HepG2 (cell line): Measurements from ENCODE around the gene A2ML1. TPM values are rescaled to one million over a fixed set of nuclear protein-coding genes. Genes with fewer than 3 reads are reported as not detected.
"Not testable (repeated sequence)": the region's sequence is repeated elsewhere in the genome, so short reads cannot be mapped to it uniquely, and the experiment has no call there.

ENCODE experiments used
- ATAC-seq: fragments of 200-7000 bp; cut with Tn5 transposase; 3 replicates; pipeline ENCODE4 v1.9.1; 2020; ENCODE audit warnings: mild to moderate bottlenecking, moderate library complexity
- BruUV-seq: library from RNA; stranded (reverse); fragments of 400-500 nt; replicated peaks from 2 replicates; lab custom pipeline; 2021; lab: Mats Ljungman, UMichigan
- CTCF ChIA-PET: fragments of 300-600 bp; formaldehyde crosslinking; extraction: SDS; loops from one replicate; lab custom pipeline; 2021; ENCODE audit warnings: low total read pairs, inconsistent platforms, low intra/inter-chr PET ratio; lab: Yijun Ruan, JAX
- POLR2A ChIA-PET: fragments of 350-600 bp; sonication (Branson Sonifier 250); formaldehyde crosslinking; loops from one replicate; lab custom pipeline; 2020; ENCODE audit warnings: antibody characterized with exemption, inconsistent platforms; lab: Yijun Ruan, JAX
- DNase-seq: peaks from one replicate; pipeline ENCODE4 v3.0.0-alpha.2; 2015; ENCODE audit warnings: low spot score
- FAIRE-seq: peaks from 3 replicates; lab custom pipeline; 2011; peaks lifted over from hg19 to GRCh38; lab: Jason Lieb, UNC
- H2AFZ ChIP-seq: one replicate; pipeline ENCODE4 v1.6.1; 2011; ENCODE audit warnings: low read length, inconsistent platforms
- H3K27ac ChIP-seq: fragments of 300-600 bp; 3 replicates; pipeline ENCODE4 v1.8.0; 2011; ENCODE audit warnings: mixed run types, mild to moderate bottlenecking, mixed read lengths, low read length, inconsistent platforms; ENCODE audit not compliant: insufficient read depth; ENCODE audit errors: extremely low read length
- H3K27me3 ChIP-seq, 2 experiments: fragments of 200-600 bp in 1 of 2; 2 replicates in 1 of 2; 3 replicates in 1 of 2; pipeline versions ENCODE4 v1.6.0 to v1.8.0; 2011; ENCODE audit warnings: low read length in 2 of 2, mild to moderate bottlenecking in 2 of 2, moderate library complexity in 2 of 2, inconsistent platforms in 1 of 2; ENCODE audit not compliant: insufficient read depth in 2 of 2, control insufficient read depth in 1 of 2
- H3K36me3 ChIP-seq, 2 experiments: fragments of 200-600 bp in 1 of 2; replicated peaks in 1 of 2; 2 replicates in 1 of 2; 3 replicates in 1 of 2; pipeline versions ENCODE4 v1.5.1 to v1.8.0; 2011; ENCODE audit warnings: low read length in 2 of 2, inconsistent platforms in 1 of 2; ENCODE audit not compliant: insufficient read depth in 2 of 2, control insufficient read depth in 1 of 2
- H3K4me1 ChIP-seq: 2 replicates; pipeline ENCODE4 v1.5.1; 2012; ENCODE audit warnings: low read length, inconsistent platforms; ENCODE audit not compliant: insufficient read depth
- H3K4me2 ChIP-seq: 2 replicates; pipeline ENCODE4 v1.6.0; 2011; ENCODE audit warnings: low read depth, low read length, inconsistent platforms
- H3K4me3 ChIP-seq, 3 experiments: fragments of 200-600 bp in 1 of 3; sonication (generic), shearing (Covaris generic) in 1 of 3; replicated peaks in 1 of 3; 2 replicates each; pipeline ENCODE4 v1.5.1; 2011 to 2016; ENCODE audit warnings: low read length in 3 of 3, inconsistent platforms in 2 of 3, low read depth in 2 of 3, mild to moderate bottlenecking in 2 of 3, control low read depth in 1 of 3, mixed read lengths in 1 of 3; ENCODE audit not compliant: insufficient read depth in 1 of 3
- H3K79me2 ChIP-seq: one replicate; pipeline ENCODE4 v1.6.1; 2011; ENCODE audit warnings: low read length, inconsistent platforms; ENCODE audit not compliant: insufficient read depth
- H3K9ac ChIP-seq: 2 replicates; pipeline ENCODE4 v1.6.0; 2011; ENCODE audit warnings: mild to moderate bottlenecking, low read depth, low read length, inconsistent platforms; ENCODE audit not compliant: insufficient read depth
- H3K9me3 ChIP-seq: 2 replicates; pipeline ENCODE4 v1.5.1; 2012; ENCODE audit warnings: mild to moderate bottlenecking, low read length
- H4K20me1 ChIP-seq: 2 replicates; pipeline ENCODE4 v1.6.0; 2011; ENCODE audit warnings: inconsistent platforms, mild to moderate bottlenecking, low read length, moderate library complexity; ENCODE audit not compliant: insufficient read depth
- ATF7 ChIP-seq, 2 experiments: fragments of 450-650 bp in 1 of 2; sonication (generic) in 1 of 2; formaldehyde crosslinking in 1 of 2; IDR thresholded peaks; 2 replicates each; pipeline versions ENCODE4 v1.4.0 to v1.6.1; 2016 to 2020; ENCODE audit warnings: antibody characterized with exemption in 1 of 2, mild to moderate bottlenecking in 1 of 2, missing genetic modification reagents in 1 of 2
- GATAD1 ChIP-seq: IDR thresholded peaks from 2 replicates; pipeline ENCODE4 v1.6.1; 2016; ENCODE audit warnings: missing genetic modification reagents, missing compliant biosample characterization
- HOXA9 ChIP-seq: sonication (generic); formaldehyde crosslinking; IDR thresholded peaks from 2 replicates; pipeline ENCODE4 v1.8.1; 2022; ENCODE audit warnings: missing genetic modification reagents, mild to moderate bottlenecking, moderate library complexity, borderline replicate concordance
- WGBS: methylation state at CpG from one replicate; pipeline ENCODE4 v1.1.6; 2017; ENCODE audit warnings: low lambda C conversion rate; 5-methylcytosine and 5-hydroxymethylcytosine counted together
- in situ Hi-C: cut with HindIII; loops from 2 replicates; pipeline ENCODE4 v1.10.0; 2017; ENCODE audit warnings: low pct_unique_long_range_greater_than_20kb; ENCODE audit not compliant: extremely low pct_ligation_motif_present
- intact Hi-C: fragments of 100-400 bp; cut with micrococcal nuclease; formaldehyde crosslinking; loops from one replicate; pipeline ENCODE4 v1.10.0; 2022; ENCODE audit not compliant: unreplicated experiment
- polyA plus RNA-seq, 8 experiments: library from polyadenylated mRNA; depleted of rRNA in 3 of 8; stranded (reverse) in 7 of 8; unstranded in 1 of 8; fragments of >200 nt; fragmentation: Illumina TruSeq in 4 of 8; extraction: Trizol in 4 of 8; gene quantifications; 2 replicates each; pipeline versions ENCODE4 v1.2.1 to v1.2.3, GENCODE V29; 2011 to 2016; ENCODE audit warnings: low read depth in 4 of 8, missing spikeins in 1 of 8, mixed read lengths in 1 of 8; ENCODE audit not compliant: insufficient read depth in 1 of 8
- total RNA-seq, 5 experiments: library from RNA; depleted of rRNA; stranded (reverse); fragments of >200 nt; fragmentation: Illumina TruSeq; extraction: Trizol; gene quantifications; 2 replicates each; pipeline ENCODE4 v1.2.3, GENCODE V29; 2016; ENCODE audit warnings: low read depth in 1 of 5

A2ML1 gene
- total and polyA plus RNA-seq, 2 of the 13 experiments (the other 11 are each of a cell fraction or from before 2014, with no cell fraction given): not detected

GRCh38 chr12:8785499-8785898 is 36.9 kb upstream of the A2ML1 start:
- no TSS peak for BruUV-seq
- H3K36me3 ChIP-seq: no peaks in the 10 kb centered on the region
- no peak overlapping the region for H3K27ac ChIP-seq
- H2AFZ ChIP-seq: no peak overlapping the region
- WGBS: 39% methylated on average over 4 of the region's 4 CpGs
- no peak overlapping the region for H3K9ac ChIP-seq
- H3K4me1 ChIP-seq: no peaks in the 10 kb centered on the region
- no peak for TF ChIP-seq HOXA9 (CRISPR knock-in tag)
- peak; percentile 56; the same call in 1 of the 2 replicates for TF ChIP-seq ATF7 (IDR thresholded peaks at IDR 0.05)
- no peak for TF ChIP-seq ATF7 (CRISPR knock-in tag; IDR thresholded peaks at IDR 0.05)
- TF ChIP-seq GATAD1: no peak
- H3K9me3 ChIP-seq: no peaks in the 10 kb centered on the region
- in situ Hi-C loops: no loop called here
- H3K27me3 ChIP-seq: no peaks in the 10 kb centered on the region
- FAIRE-seq: no peak
- ChIA-PET POLR2A (no interaction called here), CTCF (no interaction called here)
- H3K79me2 ChIP-seq: no peaks in the 10 kb centered on the region
- H4K20me1 ChIP-seq: no peaks in the 10 kb centered on the region
- no peak overlapping the region for H3K4me2 ChIP-seq
- H3K4me3 ChIP-seq: no peak overlapping the region
- DNase-seq: no peak
- ATAC-seq: no peak
- intact Hi-C loops: no loop called here

DNA sequence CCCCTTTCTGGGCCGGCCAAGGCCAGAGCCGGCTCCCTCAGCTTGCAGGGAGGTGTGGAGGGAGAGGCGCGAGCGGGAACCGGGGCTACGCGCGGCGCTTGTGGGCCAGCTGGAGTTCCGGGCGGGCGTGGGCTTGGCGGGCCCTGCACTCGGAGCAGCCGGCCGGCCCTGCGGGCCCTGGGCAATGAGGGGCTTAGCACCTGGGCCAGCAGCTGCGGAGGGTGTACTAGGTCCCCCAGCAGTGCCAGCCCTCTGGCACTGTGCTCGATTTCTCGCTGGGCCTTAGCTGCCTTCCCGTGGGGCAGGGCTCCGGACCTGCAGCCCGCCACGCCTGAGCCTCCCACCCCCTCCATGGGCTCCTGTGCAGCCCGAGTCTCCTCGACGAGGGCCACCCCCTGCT is 35.2 kb upstream of the A2ML1 start:
- H3K27me3 ChIP-seq, H3K4me2 ChIP-seq, DNase-seq, H3K4me3 ChIP-seq, H3K79me2 ChIP-seq, in situ Hi-C loops, H3K4me1 ChIP-seq, H3K9ac ChIP-seq, CTCF ChIA-PET, H2AFZ ChIP-seq, BruUV-seq, intact Hi-C loops, ATAC-seq, H3K27ac ChIP-seq, H3K9me3 ChIP-seq, FAIRE-seq, H4K20me1 ChIP-seq, POLR2A ChIA-PET, H3K36me3 ChIP-seq: not testable (repeated sequence)
- no CpG with 5 or more reads among the region's 28 CpGs for WGBS

DNA sequence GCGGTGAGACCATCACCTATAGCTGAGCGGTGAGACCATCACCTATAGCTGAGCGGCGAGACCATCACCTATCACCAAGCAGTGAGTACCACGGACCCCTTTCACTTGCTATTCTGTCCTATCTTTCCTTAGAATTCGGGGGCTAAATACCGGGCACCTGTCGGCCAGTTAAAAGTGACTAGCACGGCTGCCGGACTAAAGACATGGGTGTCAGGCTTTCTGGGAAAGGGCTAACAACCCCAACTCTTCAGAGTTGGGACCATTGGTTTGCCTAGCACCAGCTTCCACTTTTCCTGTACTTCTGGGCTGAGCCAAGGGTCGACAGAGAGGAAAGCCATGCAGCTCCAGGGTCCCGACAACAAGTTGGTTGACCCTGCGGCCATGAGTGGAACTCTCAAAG is 33.7 kb upstream of the A2ML1 start:
- H3K9me3 ChIP-seq, intact Hi-C loops, H2AFZ ChIP-seq, in situ Hi-C loops, DNase-seq, H3K4me2 ChIP-seq, CTCF ChIA-PET, BruUV-seq, FAIRE-seq, H3K4me3 ChIP-seq, H3K9ac ChIP-seq, H3K27ac ChIP-seq, H3K79me2 ChIP-seq, H4K20me1 ChIP-seq, H3K27me3 ChIP-seq, H3K36me3 ChIP-seq, H3K4me1 ChIP-seq, ATAC-seq, POLR2A ChIA-PET: not testable (repeated sequence)
- WGBS: 53% methylated on average over 5 of the region's 13 CpGs

- ATAC-seq, intact Hi-C loops, H3K79me2 ChIP-seq, H3K4me2 ChIP-seq, CTCF ChIA-PET, H3K9me3 ChIP-seq, H2AFZ ChIP-seq, H3K4me1 ChIP-seq, H3K27me3 ChIP-seq, H4K20me1 ChIP-seq, H3K4me3 ChIP-seq, in situ Hi-C loops, H3K27ac ChIP-seq, DNase-seq, H3K36me3 ChIP-seq, BruUV-seq, FAIRE-seq, POLR2A ChIA-PET, H3K9ac ChIP-seq: not testable (repeated sequence)
- 70% methylated on average over 10 of the region's 13 CpGs for WGBS
Measured at GRCh38 chr12:8789341-8790013, 32.9 kb upstream of the A2ML1 start.
